GM19043 (cell line): ENCODE results near the gene RWDD1.
A peak's percentile ranks its signal among the peaks of the same experiment; 100 is the strongest.
"Not testable (repeated sequence)": the region's sequence is repeated elsewhere in the genome, so short reads cannot be mapped to it uniquely, and the experiment has no call there.

Experiments
- ATAC-seq: cut with Tn5 transposase; IDR thresholded peaks from one replicate; pipeline ENCODE4 v1.9.1; 2021; ENCODE audit warnings: low read depth; ENCODE audit not compliant: unreplicated experiment

The RWDD1 gene

DNA sequence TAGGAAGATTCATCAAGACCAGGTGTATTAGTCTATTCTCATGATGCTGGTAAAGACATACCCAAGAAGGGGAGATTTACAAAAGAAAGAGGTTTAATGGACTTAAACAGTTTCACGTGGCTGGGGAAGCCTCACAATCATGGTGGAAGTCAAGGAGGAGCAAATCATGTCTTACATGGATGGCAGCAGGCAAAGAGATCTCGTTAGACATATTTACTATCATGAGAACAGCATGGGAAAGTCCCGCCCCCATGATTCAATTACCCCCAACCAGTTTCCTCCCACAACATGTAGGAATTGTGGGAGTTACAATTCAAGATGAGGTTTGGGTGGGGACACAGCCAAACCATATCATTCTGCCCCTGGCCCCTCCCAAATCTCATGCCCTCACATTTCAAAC is 32.6 kb downstream of the RWDD1 start:
- not testable (repeated sequence) for ATAC-seq

DNA sequence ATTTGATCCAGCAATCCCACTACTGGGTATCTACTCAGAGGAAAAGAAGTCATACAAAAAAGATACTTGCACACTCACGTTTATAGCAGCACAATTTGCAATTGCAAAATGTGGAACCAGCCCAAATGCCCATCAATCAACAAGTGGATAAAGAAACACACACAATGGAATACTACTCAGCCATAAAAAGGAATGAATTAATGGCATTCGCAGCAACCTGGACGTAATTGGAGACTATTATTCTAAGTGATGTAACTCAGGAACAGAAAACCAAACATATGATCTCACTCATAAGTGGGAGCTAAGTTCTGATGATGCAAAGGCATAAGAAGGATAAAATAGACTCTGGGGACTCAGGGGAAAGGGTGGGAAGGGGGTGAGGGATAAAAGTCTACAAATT is 33.6 kb downstream of the RWDD1 start:
- ATAC-seq = not testable (repeated sequence)

- no peak for ATAC-seq
Measured at GRCh38 chr6:116605935-116606334, 34.6 kb downstream of the RWDD1 start.

- ATAC-seq = no peak
Measured at GRCh38 chr6:116611056-116611455, 39.8 kb downstream of the RWDD1 start.

GRCh38 chr6:116615937-116616736 is 44.8 kb downstream of the RWDD1 start, which contains the start of gene RSPH4A:
RSPH4A (plus strand) TSS chr6:116616479; CDS start chr6:116616624, 145 bp downstream.
- ATAC-seq = peak; percentile 97

DNA sequence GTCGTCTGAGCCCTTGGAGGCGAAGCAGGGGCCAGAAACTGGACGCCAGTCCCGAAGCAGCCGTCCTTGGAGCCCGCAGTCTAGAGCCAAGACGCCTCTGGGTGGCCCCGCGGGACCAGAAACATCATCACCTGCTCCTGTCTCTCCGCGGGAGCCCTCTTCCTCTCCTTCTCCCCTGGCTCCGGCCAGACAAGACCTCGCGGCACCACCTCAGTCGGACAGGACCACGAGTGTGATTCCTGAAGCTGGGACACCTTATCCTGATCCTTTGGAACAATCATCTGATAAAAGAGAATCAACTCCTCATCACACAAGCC is 45.4 kb downstream of the RWDD1 start:
- ATAC-seq = no peak

DNA sequence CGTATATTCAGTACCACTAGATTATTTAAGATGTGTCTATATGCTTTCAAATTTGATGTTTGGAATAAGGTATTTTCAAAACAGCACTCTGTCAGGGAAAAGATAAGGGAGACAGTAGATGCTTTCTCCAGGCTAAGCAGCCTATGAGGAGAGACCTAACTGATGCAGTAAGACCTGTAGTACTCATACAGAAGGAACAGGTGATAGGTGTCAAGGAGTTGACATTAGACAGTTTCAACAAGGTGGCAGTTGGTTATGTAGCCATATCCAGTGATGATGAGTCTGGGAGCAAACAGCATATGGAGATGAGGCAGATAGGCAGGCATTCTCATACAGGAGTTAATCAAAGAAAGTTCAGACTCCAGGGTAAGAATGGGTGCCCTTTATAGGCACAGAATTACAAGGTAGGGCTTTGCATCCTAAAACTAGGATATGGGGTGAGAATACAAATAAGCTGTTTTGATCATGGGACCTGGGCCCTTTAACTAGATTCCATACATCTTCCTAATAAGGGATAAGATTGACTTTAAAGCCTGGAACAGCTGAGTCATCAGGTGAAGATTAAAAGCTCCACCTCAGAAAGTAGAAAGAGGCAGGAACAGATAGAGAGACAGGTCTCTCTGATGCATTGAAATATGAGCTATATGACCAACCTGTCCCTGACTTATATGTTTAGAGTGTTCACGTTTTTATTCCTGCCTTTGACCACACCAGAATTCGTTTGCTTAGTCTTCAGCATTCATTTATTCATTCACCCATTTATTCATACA is 52.9 kb downstream of the RWDD1 start:
- no peak for ATAC-seq

DNA sequence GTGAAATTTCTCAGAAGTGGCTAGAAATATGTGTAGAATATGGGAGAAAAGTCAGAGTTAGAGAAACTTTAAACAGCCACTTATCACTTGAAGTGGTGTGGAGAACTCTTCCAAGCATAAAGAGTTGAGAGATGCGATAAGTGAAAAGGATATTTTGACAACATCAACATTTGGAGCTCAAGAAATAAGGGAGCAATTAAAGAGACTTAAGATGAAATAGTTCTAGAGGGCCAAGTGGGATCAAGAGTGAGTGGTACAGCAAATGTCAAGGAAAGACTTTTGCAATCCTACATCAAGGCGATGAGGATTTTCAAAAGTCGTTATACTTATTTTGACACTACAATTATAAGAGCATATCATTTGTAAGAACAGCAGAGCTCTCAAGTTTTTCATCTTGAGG is 54.6 kb downstream of the RWDD1 start:
- ATAC-seq = no peak

DNA sequence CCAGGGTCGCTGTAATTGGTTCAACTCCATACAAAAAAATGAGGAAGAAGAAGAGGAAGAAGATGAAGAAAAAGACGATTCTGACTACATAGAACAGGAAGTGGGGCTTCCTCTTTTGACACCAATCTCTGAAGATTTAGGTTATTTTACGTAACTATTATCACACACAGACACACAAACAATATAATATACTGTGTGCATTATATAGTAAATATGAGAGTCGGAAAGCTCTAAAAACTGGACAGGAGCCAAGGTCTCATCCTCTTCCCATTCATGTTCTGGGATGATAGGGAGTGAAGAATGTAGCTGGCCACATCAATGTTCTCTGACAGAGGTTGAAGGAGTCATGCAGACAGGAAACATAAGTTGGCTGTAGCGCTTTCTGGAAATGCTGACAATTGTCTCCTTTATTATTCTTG is 58.3 kb downstream of the RWDD1 start:
- ATAC-seq = no peak

- ATAC-seq = peak; percentile 65
Measured at GRCh38 chr6:116631379-116631990, 60.2 kb downstream of the RWDD1 start.

DNA sequence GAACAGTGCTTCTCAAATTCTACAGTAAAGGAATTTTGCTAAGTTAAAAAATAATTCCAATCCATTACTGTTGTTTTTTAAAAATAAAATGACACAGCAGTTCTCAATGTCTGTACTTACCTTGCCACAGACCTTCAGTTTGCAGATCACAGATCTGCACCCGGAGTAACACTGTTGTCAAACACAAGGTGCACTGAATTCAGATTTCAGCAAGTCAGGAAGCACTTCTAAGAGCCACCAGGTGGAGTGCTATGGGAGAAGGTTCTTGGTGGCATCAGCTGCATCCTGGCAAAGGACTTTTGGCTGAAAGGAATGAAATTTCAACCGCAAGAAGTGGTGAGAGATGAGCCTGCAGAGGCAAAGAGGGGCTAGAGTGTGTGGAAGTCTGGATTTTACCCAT is 62.4 kb downstream of the RWDD1 start:
- ATAC-seq = peak; percentile 40
